SK-N-SH treated with all-trans-retinoic acid at 6 μM for 48 hours (cell line): ENCODE measurements around the gene TOP2B.
A peak's percentile ranks its signal among the peaks of the same experiment; 100 is the strongest.

Source experiments
- ATAC-seq: fragments of 200-7000 bp; cut with Tn5 transposase; 3 replicates; pipeline ENCODE4 v1.9.1; 2020; ENCODE audit warnings: mild to moderate bottlenecking, moderate library complexity
- ARNTL ChIP-seq: fragments of 450-650 bp; formaldehyde crosslinking; IDR thresholded peaks from 2 replicates; pipeline ENCODE4 v1.5.0; 2020; ENCODE audit warnings: low read depth, mild to moderate bottlenecking, moderate library complexity, borderline replicate concordance
- BACH2 ChIP-seq: fragments of 250-450 bp; sonication (Bioruptor Pico); IDR thresholded peaks from 2 replicates; pipeline ENCODE4 v1.9.0; 2021; ENCODE audit warnings: mild to moderate bottlenecking, borderline replicate concordance
- CREB5 ChIP-seq: fragments of 250-450 bp; sonication (Bioruptor Pico); IDR thresholded peaks from 2 replicates; pipeline ENCODE4 v1.5.1; 2020; ENCODE audit warnings: low read depth, mild to moderate bottlenecking, moderate library complexity
- CSDC2 ChIP-seq: fragments of 250-450 bp; sonication (Bioruptor Pico); IDR thresholded peaks from 2 replicates; pipeline ENCODE4 v1.5.0; 2020; ENCODE audit warnings: mild to moderate bottlenecking, moderate library complexity
- CSRNP3 ChIP-seq: fragments of 250-450 bp; sonication (Bioruptor Pico); IDR thresholded peaks from 2 replicates; pipeline ENCODE4 v1.5.1; 2021; ENCODE audit warnings: mild to moderate bottlenecking, moderate library complexity
- ESRRG ChIP-seq: fragments of 250-450 bp; sonication (Bioruptor Pico); IDR thresholded peaks from 2 replicates; pipeline ENCODE4 v1.6.1; 2021; ENCODE audit warnings: mild to moderate bottlenecking
- GLIS3 ChIP-seq: fragments of 250-450 bp; sonication (Bioruptor Pico); IDR thresholded peaks from 2 replicates; pipeline ENCODE4 v1.5.0; 2020; ENCODE audit warnings: mild to moderate bottlenecking, moderate library complexity
- ISL1 ChIP-seq: fragments of 250-450 bp; sonication (Bioruptor Pico); IDR thresholded peaks from 2 replicates; pipeline ENCODE4 v2.1.2; 2022; ENCODE audit warnings: mild to moderate bottlenecking, moderate library complexity
- OSR1 ChIP-seq: fragments of 250-450 bp; sonication (Bioruptor Pico); IDR thresholded peaks from 2 replicates; pipeline ENCODE4 v1.8.0; 2022; ENCODE audit warnings: moderate library complexity, mild to moderate bottlenecking, inconsistent platforms
- PATZ1 ChIP-seq: fragments of 250-450 bp; sonication (Bioruptor Pico); IDR thresholded peaks from 2 replicates; pipeline ENCODE4 v1.8.0; 2020; ENCODE audit warnings: mild to moderate bottlenecking, moderate library complexity, borderline replicate concordance
- PPARA ChIP-seq: fragments of 250-450 bp; sonication (Bioruptor Pico); IDR thresholded peaks from 2 replicates; pipeline ENCODE4 v1.5.0; 2020; ENCODE audit warnings: mild to moderate bottlenecking, borderline replicate concordance
- RARB ChIP-seq: fragments of 250-450 bp; sonication (Bioruptor Pico); IDR thresholded peaks from 2 replicates; pipeline ENCODE4 v1.8.0; 2021; ENCODE audit warnings: mild to moderate bottlenecking, moderate library complexity
- SNAI2 ChIP-seq: fragments of 250-450 bp; sonication (Bioruptor Pico); IDR thresholded peaks from 2 replicates; pipeline ENCODE4 v1.5.0; 2020; ENCODE audit warnings: mild to moderate bottlenecking, moderate library complexity
- TCF4 ChIP-seq: fragments of 250-450 bp; sonication (Bioruptor Pico); IDR thresholded peaks from 2 replicates; pipeline ENCODE4 v1.8.0; 2021; ENCODE audit warnings: mild to moderate bottlenecking, moderate library complexity, borderline replicate concordance
- TOX ChIP-seq: fragments of 250-450 bp; sonication (Bioruptor Pico); IDR thresholded peaks from 2 replicates; pipeline ENCODE4 v1.8.0; 2021; ENCODE audit warnings: mild to moderate bottlenecking, moderate library complexity, borderline replicate concordance
- ZC3H10 ChIP-seq: fragments of 250-450 bp; sonication (Bioruptor Pico); IDR thresholded peaks from 2 replicates; pipeline ENCODE4 v1.5.1; 2021; ENCODE audit warnings: mild to moderate bottlenecking, moderate library complexity
- ZFP3 ChIP-seq: fragments of 250-450 bp; sonication (Bioruptor Pico); IDR thresholded peaks from 2 replicates; pipeline ENCODE4 v1.5.0; 2020; ENCODE audit warnings: mild to moderate bottlenecking, moderate library complexity
- ZFP30 ChIP-seq: fragments of 450-650 bp; formaldehyde crosslinking; IDR thresholded peaks from 2 replicates; pipeline ENCODE4 v1.5.0; 2022; ENCODE audit warnings: mild to moderate bottlenecking, moderate library complexity
- ZNF565 ChIP-seq: fragments of 450-650 bp; formaldehyde crosslinking; conservative IDR thresholded peaks from 2 replicates; pipeline ENCODE4 v1.5.0; 2020; ENCODE audit warnings: low read depth, mild to moderate bottlenecking, moderate library complexity
- ZNF8 ChIP-seq: fragments of 450-650 bp; formaldehyde crosslinking; IDR thresholded peaks from 2 replicates; pipeline ENCODE4 v1.5.0; 2020; ENCODE audit warnings: mild to moderate bottlenecking, moderate library complexity

The TOP2B gene

GRCh38 chr3:25665315-25666280 lies 891 bp upstream of the TOP2B start:
- peak; percentile 48 for ATAC-seq
- TF ChIP-seq CSDC2 (CRISPR knock-in tag) (no peak), BACH2 (CRISPR knock-in tag) (no peak), ZNF8 (CRISPR knock-in tag) (no peak), ARNTL (CRISPR knock-in tag) (no peak), CSRNP3 (no peak), OSR1 (CRISPR knock-in tag) (no peak)
- TF ChIP-seq, all 23 proteins: peak for 0

DNA sequence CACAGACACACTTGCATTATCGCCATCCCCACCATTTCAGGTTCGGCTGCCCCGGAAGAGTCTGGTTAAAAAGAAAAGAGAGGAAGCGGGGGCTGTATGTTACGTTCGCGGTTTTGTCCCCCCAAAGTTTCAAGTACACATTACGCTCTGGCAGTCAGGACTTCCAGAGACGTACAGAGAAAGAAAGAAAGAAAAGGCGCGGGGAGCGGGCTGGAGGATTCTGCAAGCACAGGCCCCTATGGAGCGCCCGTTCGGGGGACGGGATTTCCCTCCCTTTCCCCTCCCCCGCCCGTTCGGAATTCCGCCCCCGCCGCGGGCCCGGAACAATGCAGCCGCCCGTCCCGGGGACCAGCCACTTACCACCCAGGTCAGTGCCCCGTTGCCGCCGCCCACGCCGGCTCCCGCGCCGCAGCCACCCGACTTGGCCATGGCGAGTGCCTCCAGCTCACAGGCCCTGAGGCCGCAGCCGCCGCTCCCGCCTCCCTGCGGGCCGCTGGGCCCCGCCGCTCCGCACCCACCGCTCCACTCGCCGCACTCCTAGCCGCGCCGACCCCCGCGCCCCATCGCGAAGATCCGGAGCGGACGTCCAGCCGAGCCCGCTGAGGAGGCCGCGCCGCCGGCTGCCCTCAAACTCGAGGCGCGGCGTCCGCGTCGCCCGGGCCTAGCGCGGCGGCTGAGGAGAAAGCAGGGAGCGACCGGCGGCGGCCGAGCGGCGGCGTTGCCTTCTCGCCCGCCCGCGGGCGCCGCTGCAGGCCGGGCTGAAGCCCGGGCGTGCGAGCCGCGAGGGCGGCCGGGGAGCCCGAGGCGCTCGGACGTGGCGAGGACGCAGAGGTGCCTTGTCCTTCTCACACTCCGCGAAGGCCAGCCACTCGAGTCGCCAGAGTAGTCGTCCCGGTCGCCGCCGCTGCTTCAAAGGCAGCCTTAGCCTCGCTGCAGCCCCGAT lies 567 bp downstream of the TOP2B start:
- TF ChIP-seq ZNF8 (CRISPR knock-in tag) (no peak), ARNTL (CRISPR knock-in tag) (no peak), PPARA (CRISPR knock-in tag) (no peak), SNAI2 (CRISPR knock-in tag) (no peak), CSDC2 (CRISPR knock-in tag) (no peak), ZFP30 (CRISPR knock-in tag) (no peak), TCF4 (CRISPR knock-in tag) (no peak), ESRRG (CRISPR knock-in tag) (no peak), TOX (CRISPR knock-in tag) (no peak), CREB5 (CRISPR knock-in tag) (no peak), CSRNP3 (no peak)
- peak; percentile 42 for ATAC-seq

GRCh38 chr3:25663347-25663868 lies 1.3 kb downstream of the TOP2B start:
- no peak for TF ChIP-seq ZNF565 (CRISPR knock-in tag)
- TF ChIP-seq, all 23 proteins: peak for 0
- ATAC-seq = peak; percentile 7

GRCh38 chr3:25662736-25663320 lies 1.9 kb downstream of the TOP2B start:
- TF ChIP-seq TOX (CRISPR knock-in tag) (no peak), ESRRG (CRISPR knock-in tag) (no peak), GLIS3 (CRISPR knock-in tag) (no peak), RARB (CRISPR knock-in tag) (no peak), ZC3H10 (CRISPR knock-in tag) (no peak), OSR1 (CRISPR knock-in tag) (no peak), ZNF565 (CRISPR knock-in tag) (no peak), SNAI2 (CRISPR knock-in tag) (no peak), ARNTL (CRISPR knock-in tag) (no peak), ZFP3 (CRISPR knock-in tag) (no peak), ZNF8 (CRISPR knock-in tag) (no peak), CREB5 (CRISPR knock-in tag) (no peak), TCF4 (CRISPR knock-in tag) (no peak), ZFP30 (CRISPR knock-in tag) (no peak), ISL1 (CRISPR knock-in tag) (no peak), BACH2 (CRISPR knock-in tag) (no peak), CSDC2 (CRISPR knock-in tag) (no peak), PATZ1 (CRISPR knock-in tag) (no peak)
- no peak for ATAC-seq
